Stimulated activated CD8-positive, alpha-beta memory T cell treated with anti-CD3 and anti-CD28 coated beads, Interleukin-15, amount 100 ng/mL, for 24 hours (primary cell): ENCODE results near the gene TYRP1.
"Not testable (repeated sequence)": the region's sequence is repeated elsewhere in the genome, so short reads cannot be mapped to it uniquely, and the experiment has no call there.

Experiments
- DNase-seq: peaks from one replicate; pipeline ENCODE4 v3.0.0-alpha.2; 2020; ENCODE audit warnings: low read depth

TYRP1 gene, protein sequence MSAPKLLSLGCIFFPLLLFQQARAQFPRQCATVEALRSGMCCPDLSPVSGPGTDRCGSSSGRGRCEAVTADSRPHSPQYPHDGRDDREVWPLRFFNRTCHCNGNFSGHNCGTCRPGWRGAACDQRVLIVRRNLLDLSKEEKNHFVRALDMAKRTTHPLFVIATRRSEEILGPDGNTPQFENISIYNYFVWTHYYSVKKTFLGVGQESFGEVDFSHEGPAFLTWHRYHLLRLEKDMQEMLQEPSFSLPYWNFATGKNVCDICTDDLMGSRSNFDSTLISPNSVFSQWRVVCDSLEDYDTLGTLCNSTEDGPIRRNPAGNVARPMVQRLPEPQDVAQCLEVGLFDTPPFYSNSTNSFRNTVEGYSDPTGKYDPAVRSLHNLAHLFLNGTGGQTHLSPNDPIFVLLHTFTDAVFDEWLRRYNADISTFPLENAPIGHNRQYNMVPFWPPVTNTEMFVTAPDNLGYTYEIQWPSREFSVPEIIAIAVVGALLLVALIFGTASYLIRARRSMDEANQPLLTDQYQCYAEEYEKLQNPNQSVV

DNA sequence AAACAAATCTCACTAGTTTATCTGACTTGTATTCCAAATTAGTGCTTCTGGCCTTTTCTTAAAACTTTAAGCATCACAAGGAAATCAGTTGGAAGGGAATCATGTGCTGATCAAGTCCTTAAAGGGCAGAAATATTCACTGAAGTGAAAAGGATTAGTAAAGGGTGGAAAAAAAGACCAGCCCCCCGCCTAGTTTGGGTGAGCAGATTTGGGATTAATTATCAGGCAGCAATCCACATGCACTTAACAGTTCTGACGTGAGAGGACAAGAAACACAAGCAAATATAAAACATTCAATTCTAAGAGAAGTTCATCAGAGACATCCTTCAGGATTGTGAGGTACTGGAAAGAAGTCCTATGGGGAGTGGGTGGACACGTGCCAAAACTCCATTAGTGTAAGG lies at the start of gene TYRP1:
Gene TYRP1 (plus strand): TSS at position 245 of the 400 bp plus-strand sequence. CDS start 612 bp downstream, outside the sequence.
- no peak for DNase-seq

DNA sequence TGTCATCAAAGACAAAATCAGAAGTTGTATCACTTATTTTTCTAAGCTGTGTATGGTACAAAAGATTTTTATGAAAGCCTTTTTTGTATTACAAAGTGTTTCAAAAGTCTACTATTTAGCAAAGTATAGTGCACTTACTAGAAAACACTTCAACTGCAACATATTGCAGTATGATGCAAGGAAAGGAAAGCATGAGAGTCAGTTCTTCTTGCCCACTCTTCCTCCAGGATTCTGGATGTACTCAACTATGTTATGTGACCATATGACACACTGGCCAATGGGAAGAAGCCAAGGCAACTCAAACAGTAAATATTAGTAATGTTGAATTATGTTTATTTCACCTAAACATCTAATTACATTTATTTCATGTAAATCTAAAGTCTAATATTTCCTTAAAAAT lies 49.5 kb upstream of the TYRP1 start:
- no peak for DNase-seq

DNA sequence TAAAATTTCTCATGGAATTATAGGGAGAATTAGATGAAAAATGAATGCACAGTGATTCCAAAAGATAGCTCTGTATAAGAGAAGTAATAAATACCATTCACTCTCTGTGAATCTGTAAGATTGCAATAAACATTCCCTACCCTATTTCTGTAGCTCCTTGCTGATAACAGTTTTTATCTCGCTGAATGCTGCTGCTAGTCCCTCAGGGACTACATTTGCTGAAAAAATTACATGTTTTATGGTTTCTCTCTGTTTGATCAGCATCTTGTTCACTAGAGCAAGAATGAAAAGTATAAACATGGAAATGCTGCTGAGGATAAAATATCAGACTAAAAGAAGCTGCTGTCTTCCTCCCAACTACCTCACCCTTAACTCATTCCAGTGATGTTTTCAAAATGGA lies 44.3 kb upstream of the TYRP1 start:
- no peak for DNase-seq

DNA sequence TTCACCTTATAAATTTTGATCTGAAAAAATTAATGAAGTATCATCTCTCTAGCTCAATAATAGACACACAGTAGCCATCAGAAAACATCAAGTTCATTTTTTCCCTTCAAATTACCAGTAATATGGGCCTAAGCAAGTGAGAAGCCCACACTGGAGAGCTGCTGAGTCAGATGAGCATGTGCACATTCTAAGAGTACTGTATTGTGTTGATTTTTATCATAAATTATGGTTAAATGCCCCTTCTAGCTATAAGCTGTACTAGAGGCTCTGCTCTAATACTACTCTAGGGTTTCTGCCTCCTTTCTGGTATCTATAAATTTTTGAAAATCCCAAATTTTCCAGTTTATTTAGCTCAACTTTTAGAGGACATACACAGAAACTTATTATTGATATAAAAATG lies 42.1 kb upstream of the TYRP1 start:
- DNase-seq = no peak

DNA sequence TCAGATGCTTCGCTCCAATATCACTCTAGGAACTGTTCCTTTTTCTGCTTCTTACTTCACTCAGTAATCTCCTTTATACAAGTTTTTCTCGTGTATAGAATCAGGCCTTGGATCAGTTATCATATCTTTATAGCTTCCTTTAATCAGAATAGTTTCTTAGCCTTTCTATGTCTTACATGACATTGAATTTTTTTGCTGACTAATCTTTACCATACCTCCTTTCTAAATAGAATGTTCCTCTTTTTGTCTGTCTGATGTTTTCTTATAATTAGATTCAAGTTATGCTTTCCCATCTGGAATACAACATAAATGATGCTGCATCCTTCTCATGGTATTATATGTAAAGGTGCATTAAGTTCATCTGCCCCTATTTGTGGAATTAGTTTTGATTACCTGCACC lies 40.2 kb upstream of the TYRP1 start:
- no peak for DNase-seq

DNA sequence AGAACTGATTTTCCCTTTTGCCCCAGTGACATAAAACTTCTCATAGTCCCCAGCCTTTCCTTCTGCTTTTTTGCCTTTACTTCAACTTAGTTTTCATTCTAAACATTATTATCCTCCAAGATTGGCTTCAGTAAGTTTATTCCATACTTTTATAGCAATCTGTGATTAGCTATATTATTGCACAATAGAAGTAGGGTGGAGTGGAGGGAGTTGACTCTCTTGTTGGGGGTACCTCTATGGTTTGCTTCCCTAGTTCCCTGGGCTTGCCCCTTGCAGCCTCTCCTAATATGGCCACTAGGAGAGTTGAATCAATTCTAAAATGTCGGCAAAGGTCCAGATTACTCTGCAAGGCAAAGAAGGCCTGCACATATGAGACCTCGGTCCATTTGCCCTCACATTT lies 36.4 kb upstream of the TYRP1 start:
- no peak for DNase-seq

DNA sequence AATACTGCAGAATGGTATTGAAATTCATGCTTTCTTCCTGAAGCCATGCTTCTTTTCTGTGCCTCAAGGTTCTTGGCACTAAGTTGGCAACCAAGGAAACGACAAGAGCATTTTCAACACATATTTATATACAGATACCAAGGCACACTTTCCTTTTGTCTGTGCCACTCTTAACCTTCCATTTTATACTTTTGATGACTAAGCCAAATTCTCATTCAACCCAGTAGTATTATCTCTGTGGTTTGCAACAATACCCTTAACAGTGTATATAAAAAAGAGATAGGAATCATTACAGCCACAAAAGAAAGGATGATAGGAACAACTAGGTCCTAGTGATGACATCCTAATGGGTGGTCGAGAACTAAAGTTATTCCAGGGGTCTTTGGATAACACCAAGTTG lies 36.0 kb upstream of the TYRP1 start:
- no peak for DNase-seq

DNA sequence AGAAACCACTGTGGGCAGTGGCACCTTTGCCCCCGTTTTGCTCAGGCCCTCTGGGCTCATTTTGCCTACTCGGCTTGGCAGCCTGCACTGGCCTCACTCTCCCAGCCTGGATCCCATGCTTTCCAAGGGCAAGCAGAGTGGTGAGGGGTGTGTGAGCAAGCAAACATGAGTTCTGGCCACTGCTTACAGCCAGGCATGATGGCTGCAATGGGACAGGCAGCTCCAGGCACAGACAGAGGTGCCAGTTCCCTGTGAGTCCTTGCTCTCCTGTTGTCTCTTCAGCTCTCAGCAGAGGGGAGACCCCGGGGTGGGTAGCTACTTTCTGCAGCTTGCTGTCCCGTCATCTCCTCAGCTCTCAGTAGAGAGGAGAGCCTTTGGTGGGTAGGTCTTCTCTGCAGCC lies 35.2 kb upstream of the TYRP1 start:
- DNase-seq = no peak

DNA sequence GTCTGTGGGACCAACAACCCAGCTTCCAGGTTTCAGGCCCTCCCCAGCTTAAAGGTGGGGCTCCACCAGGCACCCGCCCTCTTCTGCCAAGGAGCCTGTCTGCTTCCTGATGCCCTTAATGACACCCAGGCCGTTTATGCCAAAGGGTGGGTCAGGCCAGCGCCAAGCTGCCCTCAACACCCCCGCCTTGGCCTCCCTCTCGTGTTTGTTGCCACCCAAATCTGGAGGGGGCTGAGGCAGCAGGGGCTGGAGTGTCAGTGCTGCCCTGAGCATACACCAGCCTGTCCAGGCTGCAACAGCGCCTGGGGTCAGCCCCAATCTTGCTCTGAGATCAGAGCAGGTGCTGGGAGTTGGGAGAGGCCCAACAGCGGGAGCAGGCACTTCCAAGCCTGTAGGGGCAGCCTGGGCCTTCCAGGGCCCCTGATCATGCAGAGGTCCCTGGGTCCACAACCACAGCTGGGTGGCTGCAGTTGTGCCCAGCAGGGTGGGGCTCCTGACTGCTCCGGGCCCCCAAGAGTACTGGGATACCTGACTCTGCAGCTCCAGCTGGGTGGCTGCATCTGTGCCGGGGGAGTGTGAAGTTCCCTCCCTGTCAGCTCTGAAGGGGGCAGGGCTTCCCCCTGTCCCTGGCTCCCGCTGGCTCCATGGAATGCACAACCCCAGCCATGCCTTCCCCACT lies 34.5 kb upstream of the TYRP1 start:
- no peak for DNase-seq

DNA sequence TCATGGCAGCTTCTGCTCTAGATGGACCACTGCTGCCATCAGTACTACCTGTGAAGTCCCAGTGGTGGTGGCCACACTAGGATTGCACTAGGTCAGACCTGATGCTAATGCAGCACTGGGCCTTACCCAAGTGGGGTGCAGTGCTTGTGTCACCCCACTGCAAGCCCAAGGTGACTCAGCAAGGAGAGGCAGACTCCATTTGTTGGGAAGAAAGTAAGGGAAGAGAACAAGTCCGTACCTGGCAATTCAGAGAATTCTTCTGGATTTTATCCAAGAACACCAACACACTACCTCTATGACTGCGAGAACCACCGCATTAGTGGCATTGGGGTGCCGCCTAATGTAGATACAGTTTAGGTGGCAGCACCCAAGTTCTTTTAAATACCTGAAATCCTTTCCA lies 34.0 kb upstream of the TYRP1 start:
- DNase-seq = no peak

DNA sequence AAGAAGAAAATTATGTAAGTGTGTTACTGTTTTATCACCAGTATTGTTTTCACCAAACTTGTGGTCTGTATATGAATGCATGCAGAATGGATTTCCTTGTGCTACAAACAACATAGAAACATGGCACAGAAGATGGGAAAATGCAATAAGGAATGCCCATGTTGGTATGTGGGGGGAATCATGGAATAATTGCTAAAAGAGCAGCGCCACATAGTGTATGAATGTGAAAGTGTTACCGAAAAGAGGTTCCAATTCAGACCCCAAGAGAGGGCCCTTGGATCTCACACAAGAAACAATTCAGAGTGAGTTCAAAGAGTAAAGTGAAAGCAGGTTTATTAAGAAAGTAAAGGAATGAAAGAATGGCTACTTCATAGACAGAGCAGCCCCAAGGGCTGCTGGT lies 26.4 kb upstream of the TYRP1 start:
- DNase-seq = no peak

DNA sequence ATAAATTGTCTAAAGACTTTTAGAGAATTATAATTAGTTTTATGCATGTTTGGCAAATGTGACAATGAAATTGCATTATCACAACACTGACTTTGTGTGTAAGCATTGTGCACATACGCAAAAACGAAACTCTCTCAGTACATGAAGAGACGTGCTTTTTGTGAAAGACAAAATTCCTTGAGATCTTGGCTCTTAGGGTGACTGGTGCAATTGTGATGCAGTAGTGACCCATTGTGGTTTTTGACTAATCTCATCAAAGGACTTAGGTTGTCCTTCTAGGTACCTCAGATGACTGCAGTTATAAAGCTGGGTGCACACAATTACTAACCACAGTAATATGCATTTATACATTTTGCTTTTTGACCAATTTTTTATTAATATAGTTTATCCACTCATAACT lies 25.3 kb upstream of the TYRP1 start:
- no peak for DNase-seq

DNA sequence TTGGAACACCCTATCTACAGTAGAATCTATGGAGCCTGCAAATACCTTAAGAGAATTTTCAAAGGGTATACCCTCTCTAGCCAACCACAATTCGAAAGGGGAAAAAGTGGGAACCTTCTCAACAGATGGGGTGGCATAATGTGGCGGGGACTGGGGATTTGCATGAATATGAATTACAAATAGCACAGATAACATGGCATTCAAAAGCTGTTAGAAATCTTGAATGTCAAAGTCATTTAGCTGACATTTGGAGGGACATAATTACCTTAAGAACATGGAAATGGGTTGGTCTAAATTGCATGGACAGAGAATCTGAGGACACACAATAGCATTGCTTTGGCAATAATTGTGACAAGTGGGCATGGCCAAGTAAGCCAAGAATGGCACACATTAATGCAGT lies 23.2 kb upstream of the TYRP1 start:
- no peak for DNase-seq

DNA sequence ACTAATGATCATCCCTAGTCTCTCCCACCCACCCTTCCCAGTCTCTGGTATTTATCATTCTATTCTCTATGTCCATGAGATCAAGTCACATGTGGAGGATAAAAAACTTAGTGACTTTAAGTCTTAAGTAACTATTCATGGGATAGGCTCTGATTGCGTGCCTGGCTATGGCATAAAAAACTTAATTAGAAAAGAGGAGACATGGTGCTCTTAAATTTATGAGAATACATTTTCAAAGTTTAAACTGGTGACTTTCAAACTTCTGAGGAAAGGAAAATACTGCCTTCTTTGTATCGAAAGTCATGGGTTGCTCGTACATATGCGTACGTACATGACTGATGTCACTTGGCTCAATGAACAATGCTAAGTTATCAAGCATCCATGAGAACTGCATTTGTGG lies 18.2 kb upstream of the TYRP1 start:
- DNase-seq = no peak

DNA sequence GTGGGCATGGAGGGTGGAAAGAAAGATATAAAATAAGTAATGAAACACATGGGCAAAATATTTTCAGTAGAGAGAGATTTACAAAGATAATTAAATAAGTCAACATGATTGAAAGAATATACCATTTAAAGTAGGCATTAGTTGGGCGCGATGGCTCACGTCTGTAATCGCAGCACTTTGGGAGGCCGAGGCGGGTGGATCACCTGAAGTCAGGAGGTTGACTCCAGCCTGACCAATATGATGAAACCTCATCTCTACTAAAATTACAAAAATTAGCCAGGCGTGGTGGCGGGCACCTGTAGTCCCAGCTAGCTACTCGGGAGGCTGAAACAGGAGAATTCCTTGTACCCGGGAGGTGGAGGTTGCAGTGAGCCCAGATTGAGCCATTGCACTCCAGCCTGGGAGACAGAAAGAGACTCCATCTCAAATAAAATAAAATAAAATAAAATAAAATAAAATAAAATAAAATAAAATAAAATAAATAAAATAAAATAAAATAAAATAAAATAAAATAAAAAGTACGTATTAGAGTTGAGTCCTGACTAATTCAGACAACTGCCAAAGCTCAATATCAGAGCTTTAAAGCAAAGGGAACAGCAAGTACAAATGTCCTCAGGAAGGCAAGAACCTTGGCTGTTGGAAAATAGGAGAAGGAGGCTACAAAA lies 15.6 kb upstream of the TYRP1 start:
- not testable (repeated sequence) for DNase-seq

DNA sequence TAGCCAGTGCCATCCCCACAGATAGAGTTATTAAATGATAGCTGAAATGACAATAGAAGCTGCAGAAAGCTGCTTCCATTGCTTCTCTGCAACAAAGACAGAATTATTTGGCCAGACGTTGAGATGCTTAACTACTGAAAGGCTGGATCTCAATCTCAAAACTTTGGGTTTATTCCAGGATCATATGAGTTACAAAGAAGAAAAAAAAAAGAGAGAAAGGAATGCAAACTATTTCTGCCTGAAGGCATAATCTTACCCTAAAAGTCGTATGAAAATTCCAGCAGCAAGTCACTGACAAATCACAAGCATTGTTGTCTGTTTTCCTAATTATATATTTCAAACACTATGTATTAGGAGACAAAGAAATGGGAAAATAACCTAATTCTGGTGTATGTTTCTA lies 12.8 kb upstream of the TYRP1 start:
- no peak for DNase-seq

DNA sequence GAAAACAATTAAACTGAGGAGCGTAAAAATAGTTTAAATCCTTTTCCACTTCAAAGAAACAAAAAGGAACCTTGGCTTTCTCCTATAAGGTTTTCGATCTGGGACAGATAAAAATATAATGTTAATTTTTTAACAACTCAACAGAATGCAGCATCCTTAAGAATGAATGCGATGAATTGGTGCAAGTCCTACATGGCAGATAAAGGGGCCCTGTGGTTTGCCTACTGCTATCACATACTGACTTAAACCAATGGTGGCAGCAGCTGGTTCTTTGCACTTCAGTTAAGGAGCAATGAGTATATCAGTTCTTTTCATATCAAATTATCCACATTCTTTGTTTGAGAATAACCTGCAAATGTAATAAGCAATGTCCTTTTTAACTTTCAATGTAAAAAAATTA lies 12.4 kb upstream of the TYRP1 start:
- DNase-seq = no peak

DNA sequence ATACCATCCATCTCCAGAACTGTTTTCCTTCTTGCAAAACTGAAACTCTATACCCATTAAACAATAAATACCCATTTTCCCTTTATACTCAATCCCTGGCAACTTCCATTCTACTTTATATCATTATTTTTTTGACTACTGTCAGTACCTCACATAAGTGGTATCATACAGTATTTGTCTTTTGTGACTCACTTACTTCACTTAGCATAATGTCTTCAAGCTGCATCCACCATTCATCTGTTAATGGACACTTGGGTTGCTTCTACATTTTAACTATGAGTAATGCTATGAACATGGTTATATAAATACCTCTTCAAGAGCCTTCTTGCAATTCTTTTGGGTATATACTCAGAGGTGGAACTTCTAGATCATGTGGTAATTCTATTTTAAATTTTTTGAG lies 11.6 kb upstream of the TYRP1 start:
- DNase-seq = no peak

DNA sequence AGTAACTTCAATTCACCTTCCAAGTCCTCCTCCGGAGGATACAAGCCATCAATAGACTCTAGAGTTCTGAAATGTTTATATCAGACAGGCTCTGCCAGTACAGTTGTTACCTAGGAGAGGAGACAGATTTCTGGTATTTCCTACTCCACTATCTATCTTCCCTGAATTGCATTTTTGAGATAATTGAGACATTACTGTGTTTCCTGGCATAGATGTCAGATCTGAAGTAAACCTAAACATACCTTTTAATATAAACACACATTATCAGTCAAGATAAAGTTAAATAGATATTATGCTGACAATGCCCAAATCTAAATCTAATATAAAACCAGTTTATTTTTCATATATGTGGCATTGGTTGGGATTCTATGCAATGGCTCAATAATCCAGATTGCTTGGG lies 8.2 kb upstream of the TYRP1 start:
- DNase-seq = no peak

DNA sequence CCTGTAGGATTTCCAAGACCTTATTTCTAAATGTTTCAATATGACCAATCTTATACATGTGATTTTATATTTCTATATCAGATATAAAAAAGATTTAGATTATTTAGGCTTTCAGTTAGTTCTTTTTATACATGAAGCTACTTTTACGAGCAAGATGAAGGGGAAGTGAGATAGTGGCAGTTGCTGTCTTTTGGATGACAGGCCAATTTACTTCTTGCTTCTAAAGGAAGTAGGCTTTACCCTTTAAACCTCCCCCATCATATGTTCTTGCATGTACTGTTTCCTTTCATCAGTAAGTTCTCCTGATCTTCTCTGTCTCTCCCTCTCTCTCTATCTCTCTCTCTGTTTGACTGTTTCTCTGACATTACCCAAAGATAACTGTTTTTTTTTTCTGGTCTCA lies 4.0 kb upstream of the TYRP1 start:
- no peak for DNase-seq

DNA sequence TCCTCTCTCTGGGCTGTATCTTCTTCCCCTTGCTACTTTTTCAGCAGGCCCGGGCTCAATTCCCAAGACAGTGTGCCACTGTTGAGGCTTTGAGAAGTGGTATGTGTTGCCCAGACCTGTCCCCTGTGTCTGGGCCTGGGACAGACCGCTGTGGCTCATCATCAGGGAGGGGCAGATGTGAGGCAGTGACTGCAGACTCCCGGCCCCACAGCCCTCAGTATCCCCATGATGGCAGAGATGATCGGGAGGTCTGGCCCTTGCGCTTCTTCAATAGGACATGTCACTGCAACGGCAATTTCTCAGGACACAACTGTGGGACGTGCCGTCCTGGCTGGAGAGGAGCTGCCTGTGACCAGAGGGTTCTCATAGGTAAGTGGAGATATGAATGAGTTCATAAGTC lies 828 bp downstream of the TYRP1 start:
- DNase-seq = no peak

DNA sequence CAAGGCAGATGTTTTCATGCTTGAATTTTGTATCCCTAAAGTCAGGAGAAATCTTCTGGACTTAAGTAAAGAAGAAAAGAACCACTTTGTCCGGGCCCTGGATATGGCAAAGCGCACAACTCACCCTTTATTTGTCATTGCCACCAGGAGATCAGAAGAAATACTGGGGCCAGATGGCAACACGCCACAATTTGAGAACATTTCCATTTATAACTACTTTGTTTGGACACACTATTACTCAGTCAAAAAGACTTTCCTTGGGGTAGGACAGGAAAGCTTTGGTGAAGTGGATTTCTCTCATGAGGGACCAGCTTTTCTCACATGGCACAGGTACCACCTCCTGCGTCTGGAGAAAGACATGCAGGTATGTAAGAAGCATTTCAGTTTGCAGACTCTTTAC lies 2.3 kb downstream of the TYRP1 start:
- DNase-seq = no peak
